T-helper 1 cell treated with Interleukin-12 subunit alpha and Interleukin-12 subunit beta and Interleukin-4 antibody, amounts not matched to agents 30 ng/mL and 1 ng/mL, for 36 hours (primary cell): Measurements from ENCODE around the gene SPEM3. TPM values are rescaled to one million over a fixed set of nuclear protein-coding genes. Genes with fewer than 3 reads are reported as not detected.
"Not testable (repeated sequence)": the region's sequence is repeated elsewhere in the genome, so short reads cannot be mapped to it uniquely, and the experiment has no call there.

ENCODE experiments used
- intact Hi-C: fragments of 100-400 bp; cut with micrococcal nuclease; formaldehyde crosslinking; loops from one replicate; pipeline ENCODE4 v1.15.1; 2024
- total RNA-seq: library from RNA; stranded (reverse); gene quantifications from 2 replicates; pipeline ENCODE4 v1.2.3, GENCODE V29; 2022

SPEM3 gene
- total RNA-seq, 1 donor from 2014 or later = not detected

DNA sequence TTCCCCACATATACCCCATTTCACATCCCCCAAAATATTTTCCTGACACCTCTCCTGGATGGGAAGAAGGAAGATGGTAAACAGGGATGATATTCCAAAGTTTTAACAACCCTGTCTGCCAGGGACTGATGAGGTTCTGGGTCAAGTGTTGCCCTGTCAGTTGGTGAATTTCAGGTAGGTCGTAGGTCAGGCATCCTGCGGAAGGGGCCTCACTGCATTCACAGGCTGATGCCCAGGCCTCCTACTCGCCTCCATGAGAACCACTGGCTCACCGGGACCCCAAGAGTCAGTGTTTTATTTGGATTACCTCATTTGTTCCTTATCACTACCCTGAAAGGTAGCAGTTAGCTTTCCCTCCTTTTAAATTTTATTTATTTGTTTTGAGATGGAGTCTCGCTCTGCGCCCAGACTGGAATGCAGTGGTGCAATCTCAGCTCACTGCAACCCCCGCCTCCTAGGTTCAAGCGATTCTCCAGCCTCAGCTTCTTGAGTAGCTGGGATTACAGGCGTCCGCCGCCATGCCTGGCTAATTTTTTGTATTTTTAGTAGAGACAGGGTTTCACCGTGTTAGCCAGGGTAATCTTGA is 40.2 kb downstream of the SPEM3 start:
- intact Hi-C loops = no loop called here

DNA sequence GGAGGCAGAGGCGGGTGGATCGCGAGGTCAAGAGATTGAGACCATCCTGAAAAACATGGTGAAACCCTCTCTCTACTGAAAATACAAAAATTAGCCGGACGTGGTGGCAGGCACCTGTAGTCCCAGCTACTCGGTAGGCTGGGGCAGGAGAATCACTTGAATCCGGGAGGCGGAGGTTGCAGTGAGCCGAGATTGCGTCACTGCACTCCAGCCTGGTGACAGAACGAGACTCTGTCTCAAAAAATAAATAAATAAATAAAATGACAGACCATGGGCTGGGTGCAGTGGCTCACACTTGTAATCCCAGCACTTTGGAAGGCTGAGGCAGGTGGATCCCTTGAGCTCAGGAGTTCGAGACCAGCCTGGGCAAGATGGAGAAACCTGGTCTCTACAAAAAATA is 41.2 kb downstream of the SPEM3 start:
- intact Hi-C loops = not testable (repeated sequence)

DNA sequence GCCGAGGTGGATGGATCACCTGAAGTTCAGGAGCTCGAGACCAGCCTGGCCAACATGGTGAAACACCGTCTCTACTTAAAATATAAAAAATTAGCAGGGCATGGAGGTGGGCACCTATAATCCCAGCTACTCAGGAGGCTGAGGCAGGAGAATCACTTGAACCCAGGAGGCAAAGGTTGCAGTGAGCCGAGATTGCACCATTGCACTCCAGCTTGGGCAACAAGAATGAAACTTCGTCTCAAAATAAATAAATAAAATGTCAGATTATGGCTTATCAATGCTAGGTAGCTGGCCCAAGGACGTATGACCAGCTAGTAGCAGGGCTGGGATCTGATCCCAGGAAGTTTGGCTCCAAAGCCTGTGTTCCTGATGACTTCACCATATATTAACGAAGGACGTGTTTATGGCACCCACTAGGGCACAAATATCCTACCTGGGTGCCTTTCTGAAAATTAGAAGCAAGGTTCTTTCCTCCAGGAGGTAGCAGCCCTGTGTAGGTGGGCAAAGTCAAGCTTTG is 41.9 kb downstream of the SPEM3 start:
- intact Hi-C loops = not testable (repeated sequence)

DNA sequence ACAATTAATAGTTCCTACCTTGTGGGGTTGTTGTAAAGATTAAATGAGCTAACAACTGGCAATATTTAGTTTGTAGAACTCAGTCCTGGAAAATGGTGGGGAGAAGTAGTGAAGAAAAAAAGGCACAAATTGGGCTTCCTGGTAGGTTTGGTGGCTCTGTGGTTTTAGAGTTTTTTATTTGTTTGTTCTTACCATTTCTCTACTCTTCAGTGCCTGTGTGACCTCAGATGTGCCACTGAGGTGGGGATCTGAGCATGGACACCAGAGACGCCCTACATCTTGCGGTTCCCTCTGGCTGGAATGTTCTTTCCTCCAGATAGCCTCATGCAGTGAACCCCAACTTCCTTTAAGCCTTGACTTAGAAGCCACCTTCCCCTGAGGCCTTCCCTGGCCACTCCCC is 43.1 kb downstream of the SPEM3 start:
- intact Hi-C loops = no loop called here

DNA sequence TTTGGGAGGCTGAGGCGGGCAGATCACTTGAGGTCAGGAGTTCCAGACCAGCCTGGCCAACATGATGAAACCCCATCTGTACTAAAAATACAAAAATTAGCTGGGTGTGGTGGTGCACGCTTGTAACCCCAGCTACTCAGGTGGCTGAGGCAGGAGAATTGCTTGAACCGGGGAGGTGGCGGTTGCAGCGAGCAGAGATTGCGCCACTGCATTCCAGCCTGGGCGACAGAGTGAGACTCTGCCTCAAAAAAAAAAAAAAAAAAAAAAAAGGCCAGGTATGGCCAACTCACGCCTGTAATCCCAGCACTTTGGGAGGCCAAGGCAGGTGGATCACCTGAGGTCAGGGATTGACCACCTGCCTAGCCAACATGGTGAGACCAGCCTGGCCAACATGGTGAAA is 46.1 kb downstream of the SPEM3 start:
- intact Hi-C loops = not testable (repeated sequence)

DNA sequence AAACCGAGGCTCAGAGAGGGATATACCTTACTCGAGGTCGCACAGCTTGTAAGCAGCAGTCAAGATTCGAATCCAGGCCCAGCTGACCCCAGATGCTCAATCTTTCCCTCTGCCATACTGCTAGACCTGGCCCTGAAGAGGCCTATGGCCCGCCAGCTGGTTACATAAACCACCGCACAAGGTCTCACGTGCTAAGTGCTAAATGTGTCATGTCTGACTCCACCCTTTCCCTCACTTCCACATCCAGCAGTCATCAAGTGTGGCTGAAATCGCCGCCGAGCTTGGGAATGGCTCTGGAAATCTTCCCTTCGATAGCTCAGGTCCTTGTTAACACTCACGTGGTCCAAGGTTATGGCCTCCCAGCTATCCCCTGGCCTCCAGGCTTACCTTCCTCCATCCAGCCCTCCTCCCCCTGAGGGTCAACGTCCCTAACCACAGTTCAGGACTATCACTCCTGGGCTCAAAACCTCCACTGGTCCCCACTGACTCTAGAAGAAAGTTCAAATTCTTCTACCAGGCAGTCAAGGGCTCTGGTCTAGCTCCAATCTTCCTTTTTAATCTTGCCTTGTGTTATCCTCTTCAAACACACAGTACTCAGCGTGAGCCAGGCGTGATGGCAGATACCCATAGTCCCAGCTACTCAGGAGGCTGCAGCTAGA is 47.2 kb downstream of the SPEM3 start:
- intact Hi-C loops = no loop called here

DNA sequence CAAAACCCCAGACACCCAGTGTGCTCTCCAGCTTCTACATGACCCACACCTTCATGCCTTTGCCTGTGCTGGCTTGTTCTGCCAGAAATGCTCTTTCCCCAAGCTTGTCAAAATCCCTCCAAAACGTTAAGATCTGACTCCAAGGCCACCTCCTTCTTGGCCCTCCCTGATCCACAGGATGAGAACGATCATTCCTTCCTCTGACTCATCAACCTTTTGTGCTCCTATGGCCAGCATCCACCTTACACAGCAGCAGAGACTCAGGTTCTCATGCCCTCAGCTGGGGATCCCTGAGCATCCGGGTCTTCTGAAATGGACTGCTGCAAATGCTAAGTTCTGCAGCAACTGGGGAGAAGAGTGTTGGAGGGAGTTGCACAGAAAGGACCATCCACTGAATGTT is 47.8 kb downstream of the SPEM3 start:
- intact Hi-C loops = no loop called here

DNA sequence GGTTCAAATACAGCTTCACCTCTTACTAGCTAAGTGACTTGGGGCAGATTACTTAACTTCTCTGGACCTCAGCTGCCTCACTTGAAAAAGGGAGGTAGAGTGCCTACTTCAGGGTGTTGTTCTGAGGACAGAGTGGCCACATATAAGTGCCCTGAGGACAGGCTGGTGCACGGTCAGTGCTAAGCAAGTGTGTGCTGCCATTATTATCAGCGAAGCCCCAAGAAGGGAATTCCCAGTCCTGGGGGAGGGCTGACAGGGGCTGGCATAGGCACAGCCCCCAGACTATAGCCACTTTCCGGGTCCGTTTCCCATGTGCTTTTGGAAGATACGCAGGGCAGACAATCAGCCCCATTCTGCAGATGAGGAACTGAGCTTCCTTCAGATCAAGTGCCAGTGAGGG is 48.3 kb downstream of the SPEM3 start:
- intact Hi-C loops = no loop called here

DNA sequence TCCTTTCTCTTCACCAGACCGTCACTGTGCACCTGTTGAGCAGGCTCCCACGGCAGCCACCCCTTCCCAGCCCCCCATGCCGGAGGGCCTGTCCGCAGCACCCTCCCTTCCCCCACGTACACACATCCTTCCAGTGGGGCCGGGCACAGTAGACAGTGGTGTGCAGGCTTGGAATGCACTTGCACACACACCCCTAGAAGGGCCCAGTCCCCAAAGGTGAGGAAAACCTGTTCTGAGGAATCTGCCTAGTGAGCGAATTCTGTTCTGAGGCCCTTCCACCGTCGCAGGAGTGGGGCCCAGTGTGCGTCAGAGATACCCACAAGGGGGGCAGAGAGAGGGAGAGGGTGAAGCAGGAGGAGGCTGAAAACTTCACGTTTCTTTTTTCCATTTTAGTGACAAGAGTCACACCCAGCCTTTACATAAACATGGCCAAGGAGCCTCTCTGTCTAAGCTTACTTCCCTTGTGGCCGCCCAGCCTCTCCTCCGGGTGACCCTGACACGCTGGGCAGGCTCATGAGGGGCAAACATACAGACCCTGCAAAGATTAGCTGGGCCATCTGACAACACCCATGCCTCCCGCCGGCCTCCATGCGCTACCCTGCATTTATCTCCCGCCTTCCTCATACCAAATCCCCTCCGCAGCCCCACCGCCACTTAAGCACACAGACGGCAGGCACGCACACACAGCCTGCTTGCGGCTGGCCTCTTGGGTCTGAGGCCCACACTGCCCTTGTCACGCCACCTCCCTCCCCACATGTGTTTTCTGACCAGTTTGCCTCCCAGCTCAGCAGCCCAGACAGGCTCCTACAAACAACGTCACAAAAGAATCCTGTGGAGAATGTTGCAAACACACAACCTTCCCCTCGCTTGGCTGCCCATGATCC is 49.0 kb downstream of the SPEM3 start:
- intact Hi-C loops = no loop called here

DNA sequence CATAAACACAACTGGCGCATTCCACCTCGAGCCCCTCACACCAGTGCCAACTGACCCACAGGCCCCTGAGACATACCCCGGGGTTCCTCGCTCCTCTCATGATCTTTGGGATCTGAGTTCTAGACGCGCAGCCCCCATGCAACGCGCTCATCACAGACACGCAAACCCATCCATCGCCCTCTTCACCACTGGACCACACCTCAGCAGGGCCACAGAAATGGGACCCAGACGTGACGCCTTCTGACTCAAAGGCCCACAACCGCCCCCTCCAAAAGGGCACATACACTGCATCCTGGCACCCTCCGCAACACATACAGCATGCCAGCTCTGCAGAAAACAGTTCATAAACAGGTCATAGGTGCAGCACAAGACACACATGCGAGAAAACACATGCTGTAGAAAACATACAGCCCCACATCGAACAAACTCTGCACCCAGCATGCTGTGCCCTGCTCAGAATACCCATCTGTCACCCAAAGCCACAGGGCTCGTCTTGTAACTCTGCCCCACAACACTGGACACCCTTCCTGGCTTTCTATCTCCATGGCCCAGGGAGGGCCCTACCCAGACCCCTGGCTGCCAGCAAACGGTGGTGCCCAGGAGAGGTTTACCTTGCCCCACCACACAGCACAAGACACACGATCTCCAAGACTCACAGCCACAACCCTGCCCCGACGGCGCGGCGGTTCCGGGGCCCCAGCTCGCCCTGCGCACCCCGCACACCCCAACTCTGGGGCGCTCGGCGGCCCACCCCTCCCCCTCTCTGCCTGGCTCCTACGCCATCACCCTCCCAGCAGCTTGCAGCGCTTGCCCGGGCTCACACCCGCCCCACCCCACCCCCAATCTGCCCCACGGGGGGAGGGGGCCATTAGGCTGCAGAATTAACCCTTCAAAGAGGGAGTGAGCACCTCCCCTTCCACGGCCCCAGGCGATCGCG is 49.9 kb downstream of the SPEM3 start:
- intact Hi-C loops = loop anchor here (1.0 kb wide), 1 partner anchor 23 kb away; no protein-coding TSS in a partner anchor

DNA sequence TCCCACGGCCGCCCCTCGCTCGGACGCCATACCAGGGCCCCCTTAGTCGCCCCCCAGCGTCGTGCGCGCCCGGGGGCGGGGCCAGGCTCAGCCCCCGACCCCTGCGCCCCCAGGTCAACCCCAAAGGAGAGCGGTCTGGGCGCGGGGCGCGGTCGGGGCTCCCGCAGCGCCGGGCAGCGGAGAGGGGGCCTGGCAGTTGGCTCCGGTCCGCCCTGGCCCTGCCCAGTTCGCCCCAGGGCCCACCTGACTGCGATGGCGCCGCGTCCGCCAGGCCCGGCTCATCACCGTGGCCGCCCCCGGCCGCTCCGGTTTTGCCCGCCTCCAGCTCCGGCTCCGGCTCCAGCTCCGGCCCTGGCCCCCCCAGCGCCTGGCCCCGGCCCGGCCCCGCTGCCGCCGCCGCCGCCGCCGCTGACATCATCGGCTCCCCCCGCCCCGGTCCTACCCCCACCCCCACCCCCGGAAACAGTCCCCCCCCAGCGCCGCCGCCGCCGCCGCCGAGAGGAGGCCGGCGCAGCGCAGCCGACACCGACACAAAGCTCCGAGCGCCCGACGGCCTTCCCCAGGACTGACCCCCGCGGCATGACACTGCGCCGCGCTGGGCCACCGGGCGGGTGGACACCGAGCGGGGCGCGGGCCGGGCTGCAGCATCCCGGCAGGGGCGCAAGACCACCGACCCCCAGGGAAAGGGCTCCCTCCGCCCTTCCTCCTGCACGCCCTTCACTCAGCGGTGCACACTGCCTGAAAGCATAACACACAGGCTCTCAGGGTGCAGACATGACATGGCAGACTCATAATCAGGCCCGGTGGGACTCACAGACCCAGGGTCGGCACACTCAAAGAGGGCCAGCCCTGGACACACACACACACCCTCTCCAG is 50.8 kb downstream of the SPEM3 start, which contains the start of gene ZBTB4:
TSS of gene ZBTB4 (minus strand) at position 419 of the 876 bp plus-strand sequence. CDS start 12,830 bp downstream, outside the sequence.
- intact Hi-C loops = loop anchor here (1.0 to 5.0 kb wide), 2 partner anchors 24 to 442 kb away; partner anchors contain the start of gene SLC16A13

DNA sequence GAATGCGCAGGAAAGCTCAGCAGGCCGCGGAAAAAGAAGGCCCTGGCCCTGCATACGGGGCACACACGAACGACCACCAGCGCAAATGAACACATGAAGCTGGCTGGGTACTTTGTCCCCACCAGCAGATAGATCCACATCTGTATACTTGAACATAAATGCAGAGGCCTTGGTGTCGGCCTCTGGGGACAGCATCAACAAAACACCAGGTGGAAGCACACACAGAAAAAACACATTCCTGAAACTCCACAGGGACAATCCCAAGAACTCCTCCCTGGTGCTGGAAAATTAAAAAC is 51.4 kb downstream of the SPEM3 start:
- intact Hi-C loops = loop anchor here (5.0 kb wide), 1 partner anchor 443 kb away; the partner anchor contains the start of gene SLC16A13

DNA sequence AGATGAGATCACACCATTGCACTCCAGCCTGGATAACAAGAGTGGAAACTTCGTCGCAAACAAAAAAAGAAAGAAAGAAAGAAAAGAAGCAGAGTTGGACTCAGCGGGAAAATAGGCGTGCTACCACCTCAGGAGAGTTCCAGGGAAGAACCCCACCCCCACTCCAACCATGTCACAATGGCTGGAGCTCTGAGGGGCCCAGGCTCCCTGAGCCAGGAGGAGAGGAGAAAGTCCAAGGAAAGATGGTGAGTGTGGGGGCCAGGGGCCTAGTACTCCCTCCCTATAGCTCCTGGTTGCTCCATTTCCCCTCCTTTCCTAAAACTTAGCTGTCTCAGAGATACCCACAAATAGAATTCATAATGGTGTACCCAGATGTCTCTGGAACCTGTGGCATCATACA is 52.6 kb downstream of the SPEM3 start, which contains the start of gene SLC35G6:
TSS of gene SLC35G6 (plus strand) at position 172 of the 400 bp plus-strand sequence. CDS start at position 243, 71 bp downstream.
- intact Hi-C loops = loop anchor here (5.0 kb wide), 1 partner anchor 444 kb away; the partner anchor contains the start of gene SLC16A13

DNA sequence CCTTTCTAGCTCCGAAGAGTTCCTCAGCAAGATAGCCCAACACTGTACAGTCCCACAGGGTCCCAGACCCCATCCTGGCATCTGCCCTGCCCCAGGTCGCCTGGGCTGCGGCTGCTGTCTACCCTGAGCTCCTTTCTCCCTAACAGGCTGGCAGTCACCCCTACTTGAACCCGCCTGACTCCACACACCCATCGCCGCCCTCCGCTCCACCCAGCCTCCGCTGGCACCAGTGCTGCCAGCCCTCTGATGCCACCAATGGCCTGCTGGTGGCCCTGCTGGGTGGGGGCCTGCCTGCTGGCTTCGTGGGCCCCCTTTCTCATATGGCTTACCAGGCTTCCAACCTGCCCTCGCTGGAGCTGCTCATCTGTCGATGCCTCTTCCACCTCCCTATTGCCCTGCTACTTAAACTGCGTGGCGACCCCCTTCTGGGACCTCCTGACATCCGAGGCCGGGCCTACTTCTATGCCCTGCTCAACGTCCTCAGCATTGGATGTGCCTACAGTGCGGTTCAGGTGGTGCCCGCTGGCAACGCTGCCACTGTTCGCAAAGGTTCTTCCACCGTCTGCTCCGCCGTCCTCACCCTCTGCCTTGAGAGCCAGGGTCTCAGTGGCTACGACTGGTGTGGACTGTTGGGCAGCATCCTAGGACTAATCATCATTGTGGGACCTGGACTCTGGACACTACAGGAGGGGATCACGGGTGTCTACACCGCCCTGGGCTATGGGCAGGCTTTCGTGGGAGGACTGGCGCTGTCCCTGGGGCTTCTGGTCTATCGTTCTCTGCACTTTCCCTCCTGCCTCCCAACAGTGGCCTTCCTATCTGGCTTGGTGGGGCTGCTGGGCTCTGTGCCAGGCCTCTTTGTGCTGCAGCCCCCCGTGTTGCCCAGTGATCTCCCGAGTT is 53.4 kb downstream of the SPEM3 start:
- intact Hi-C loops = loop anchor here (2.0 to 5.0 kb wide), 2 partner anchors 361 to 445 kb away; partner anchors contain the start of gene SLC16A13
